DMS153 treated with DMSO at 0.1 percent for 48 hours (cell line): Measurements from ENCODE around the gene DACT3.
"Not testable (repeated sequence)": the region's sequence is repeated elsewhere in the genome, so short reads cannot be mapped to it uniquely, and the experiment has no call there.

ENCODE experiments used
- DNase-seq: peaks from one replicate; lab custom pipeline; 2025; ENCODE audit not compliant: unreplicated experiment; lab: John Stamatoyannopoulos, UW

DACT3 gene

DNA sequence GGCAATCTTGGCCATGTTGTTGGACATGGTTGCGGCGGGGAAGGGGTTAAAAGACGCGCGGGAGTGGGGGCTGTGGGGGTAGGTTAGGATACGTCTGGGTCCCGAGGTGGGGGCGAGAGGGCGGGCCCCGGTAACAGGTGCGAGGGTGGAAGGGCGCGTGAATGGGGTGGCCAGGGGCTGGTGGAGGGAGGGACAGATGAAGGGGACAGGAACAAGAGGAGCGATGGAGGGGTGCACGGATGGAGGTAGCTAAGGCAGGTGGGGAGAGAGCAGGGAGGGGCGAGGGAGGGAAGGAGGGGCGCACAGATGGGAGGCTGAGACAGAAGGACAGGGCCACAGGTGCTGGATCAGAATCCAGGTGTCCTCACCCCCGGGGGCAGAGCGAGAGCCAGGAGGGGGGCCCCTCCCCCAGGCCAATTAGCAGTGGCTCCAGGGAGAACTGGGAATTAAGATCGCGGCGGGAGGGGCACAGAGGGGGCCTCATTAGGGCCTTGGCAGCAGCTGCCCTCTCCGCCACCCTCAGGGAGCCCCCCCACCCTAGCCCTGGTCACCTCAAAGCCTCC, 26.2 kb downstream of the DACT3 start:
- DNase-seq = no peak

- DNase-seq = peak; percentile 31
Measured at GRCh38 chr19:46634045-46634655, 26.8 kb downstream of the DACT3 start.

- DNase-seq = no peak
Measured at GRCh38 chr19:46633130-46633529, 27.9 kb downstream of the DACT3 start.

GRCh38 chr19:46631481-46631880, 29.5 kb downstream of the DACT3 start:
- no peak for DNase-seq

- DNase-seq = no peak
Measured at GRCh38 chr19:46630586-46631205, 30.3 kb downstream of the DACT3 start.

GRCh38 chr19:46629546-46630025, 31.4 kb downstream of the DACT3 start:
- DNase-seq = no peak

GRCh38 chr19:46628970-46629369, 32.0 kb downstream of the DACT3 start:
- DNase-seq = not testable (repeated sequence)

- DNase-seq = no peak
Measured at GRCh38 chr19:46626446-46626845, 34.5 kb downstream of the DACT3 start.

DNA sequence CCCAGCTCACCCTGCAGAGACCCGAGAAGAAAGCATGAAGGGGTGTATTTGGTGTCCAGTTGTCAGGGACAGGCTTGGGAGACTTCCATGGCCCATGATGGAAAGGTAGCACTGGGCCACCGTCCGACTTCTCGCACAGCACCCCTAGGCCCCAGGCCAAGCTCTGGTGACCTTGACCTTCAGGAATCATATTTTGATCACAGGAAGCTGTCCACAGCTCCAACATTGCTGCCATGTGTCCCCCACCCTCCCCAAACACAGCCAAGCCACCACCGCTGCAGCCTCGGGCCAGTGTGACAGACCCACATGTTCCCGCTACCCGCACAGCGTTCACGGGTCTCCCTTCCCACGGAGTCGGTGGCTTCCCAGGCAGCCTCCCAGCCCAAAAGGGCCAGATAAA, 35.3 kb downstream of the DACT3 start:
- DNase-seq = no peak

DNA sequence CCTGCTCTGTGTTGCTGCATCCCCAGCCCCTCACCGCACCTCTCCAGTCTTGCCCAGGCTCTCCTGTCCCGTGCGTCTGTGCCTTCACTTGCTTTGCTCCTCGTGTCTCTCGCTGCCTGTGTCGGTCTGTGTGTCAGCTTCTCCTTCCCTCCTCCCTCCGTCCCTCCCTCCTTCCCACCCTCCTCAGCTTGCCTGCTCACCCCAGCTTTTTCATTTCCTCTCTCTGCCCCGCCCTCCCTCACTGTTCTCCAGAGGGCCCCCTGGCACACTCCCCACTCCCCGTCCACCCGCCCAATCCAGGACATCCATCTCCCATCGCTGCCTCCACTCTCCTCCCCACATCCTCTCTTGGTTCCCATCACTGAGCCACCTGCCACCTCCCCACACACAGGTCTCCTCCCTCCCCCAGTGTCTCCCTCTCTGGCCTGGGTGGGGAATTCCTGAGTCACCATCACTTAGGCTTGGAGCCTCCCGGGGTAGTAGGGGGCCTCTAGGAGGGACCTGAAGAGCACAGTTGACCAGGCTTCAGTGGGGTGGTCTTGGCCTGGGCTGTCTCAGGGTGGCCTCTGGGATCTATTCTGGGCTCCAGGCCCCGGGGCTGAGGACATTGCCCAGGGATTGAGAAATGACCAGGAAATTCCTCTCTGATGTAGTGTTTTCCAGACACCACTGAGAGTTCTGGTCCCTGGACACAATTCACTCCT, 35.9 kb downstream of the DACT3 start, which contains the start of gene PTGIR:
TSS of gene PTGIR (minus strand) at position 132 of the 704 bp plus-strand sequence. CDS start 864 bp downstream, outside the sequence.
- DNase-seq = no peak

GRCh38 chr19:46623915-46624502, 37.0 kb downstream of the DACT3 start:
- no peak for DNase-seq

- no peak for DNase-seq
Measured at GRCh38 chr19:46622118-46622446, 38.9 kb downstream of the DACT3 start.

DNA sequence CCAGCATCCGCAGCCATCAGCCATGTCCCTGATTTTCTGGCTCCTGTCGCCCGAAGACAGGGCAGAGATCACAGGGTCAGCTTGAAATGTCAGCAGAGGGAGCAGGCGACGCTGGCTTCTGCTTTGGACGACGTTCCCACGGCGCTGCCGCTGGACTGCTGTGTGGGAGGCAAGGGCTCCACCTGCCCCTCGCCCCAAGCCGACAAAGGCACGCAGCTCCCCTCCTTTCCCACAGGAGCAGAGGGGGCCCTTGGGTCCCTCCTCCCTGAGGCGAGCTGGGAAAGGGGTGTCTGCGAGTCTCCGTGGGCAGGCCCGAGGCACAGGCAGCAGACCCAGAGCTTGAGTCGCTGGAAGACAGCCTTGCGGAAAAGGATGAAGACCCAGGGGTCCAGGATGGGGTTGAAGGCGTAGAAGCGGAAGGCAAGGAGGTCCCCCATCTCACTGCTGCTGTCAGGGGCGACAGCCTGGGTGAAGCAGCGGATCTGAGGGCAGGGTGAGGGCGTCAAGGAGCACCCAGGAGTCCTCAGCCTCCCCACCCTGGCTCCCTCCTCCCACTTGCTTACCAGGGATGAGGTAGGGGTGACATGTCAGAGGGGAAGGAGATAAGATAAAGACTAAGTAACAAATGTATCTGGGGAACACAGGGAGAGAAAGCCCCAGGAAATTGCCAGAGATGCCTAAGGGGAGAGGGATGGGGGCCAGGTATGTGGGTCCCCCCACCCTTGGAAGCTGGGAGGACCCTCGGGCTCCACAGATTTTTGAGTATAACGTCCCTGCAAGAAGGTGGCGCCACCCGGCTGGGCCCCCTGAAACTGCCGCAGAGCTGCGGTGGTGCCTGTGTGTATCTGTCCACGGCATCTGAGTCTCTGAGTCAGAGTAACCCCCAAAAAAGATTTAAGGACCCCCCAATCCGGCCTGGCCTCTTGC, 39.5 kb downstream of the DACT3 start:
- no peak for DNase-seq

DNA sequence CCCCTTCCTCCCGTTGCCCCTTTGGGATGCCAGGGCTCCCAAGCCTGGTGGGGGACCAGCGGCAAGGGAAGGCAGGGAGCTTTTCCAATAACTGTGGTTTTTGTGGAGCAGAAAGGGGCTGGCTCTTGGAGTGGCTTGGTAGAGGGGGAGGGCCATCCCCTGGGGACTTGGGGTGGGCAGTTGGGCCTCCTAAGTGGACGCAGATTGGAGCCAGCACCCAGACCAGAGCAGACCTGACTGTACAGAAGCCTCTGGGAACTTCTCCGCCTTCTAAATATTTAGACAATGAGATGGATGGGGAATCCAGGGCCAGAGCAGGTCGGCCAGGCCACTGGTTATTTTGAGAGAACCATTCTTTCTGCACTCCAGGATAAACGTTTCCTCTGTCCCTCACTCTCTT, 40.3 kb downstream of the DACT3 start:
- DNase-seq = no peak

GRCh38 chr19:46620267-46620666, 40.7 kb downstream of the DACT3 start:
- no peak for DNase-seq

- no peak for DNase-seq
Measured at GRCh38 chr19:46618670-46619231, 42.2 kb downstream of the DACT3 start.

- DNase-seq = no peak
Measured at GRCh38 chr19:46617601-46618000, 43.4 kb downstream of the DACT3 start.

DNA sequence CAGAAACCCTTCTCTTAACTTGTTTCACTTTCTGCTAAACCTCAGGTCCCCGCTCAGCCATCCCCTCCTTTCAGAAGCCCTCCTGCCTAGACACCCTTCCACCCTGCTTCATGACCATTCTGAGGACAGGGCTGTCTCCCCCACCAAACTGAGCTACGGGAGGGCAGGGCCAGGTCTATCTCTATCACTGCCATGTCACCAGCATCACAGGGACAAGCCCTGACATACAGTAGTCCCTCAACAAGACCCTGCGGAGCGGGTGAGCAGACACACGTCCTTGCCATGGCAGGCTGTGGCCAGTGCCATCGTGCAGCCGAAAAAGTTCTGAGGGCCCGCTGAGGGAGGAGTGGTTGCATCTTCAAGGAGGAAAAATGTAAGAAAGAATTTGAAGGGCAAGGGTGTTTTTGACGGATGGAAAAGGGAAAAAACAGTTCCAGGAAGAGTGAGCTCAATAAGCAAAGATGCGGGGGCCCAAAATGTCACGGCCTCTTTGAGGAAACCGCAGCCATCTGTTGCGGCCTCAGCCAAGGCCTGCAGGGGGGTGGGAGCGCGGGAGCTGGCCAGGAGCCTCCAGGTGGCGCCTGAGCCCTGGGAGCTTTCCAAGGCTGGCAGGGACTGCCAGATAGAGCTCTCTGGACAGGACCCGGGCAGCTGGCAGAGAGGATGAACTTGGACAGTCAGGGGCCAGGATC, 44.2 kb downstream of the DACT3 start:
- DNase-seq = peak; percentile 42

DNA sequence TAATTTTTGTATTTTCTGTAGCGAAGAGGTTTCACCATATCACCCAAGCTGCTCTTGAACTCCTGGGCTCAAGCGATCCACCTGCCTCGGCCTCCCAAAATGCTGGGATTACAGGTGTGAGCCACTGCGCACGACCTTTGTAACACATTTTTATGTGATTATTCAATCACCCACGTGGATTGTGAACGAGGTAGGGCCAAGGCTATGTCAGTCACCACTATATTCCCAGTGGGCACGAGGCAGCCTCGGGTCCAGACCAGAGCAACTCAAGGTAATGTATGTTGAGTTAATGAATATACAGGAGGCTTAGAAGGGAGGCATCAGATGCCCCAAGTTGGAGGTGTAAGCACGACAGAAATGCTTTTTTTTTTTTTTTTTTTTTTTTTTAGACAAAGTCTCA, 45.0 kb downstream of the DACT3 start:
- no peak for DNase-seq
